PFSK-1 (cell line): Measurements from ENCODE around the gene TMEM37.

Source experiments
- FOXP2 ChIP-seq: optimal IDR thresholded peaks from 2 replicates; pipeline ENCODE3; 2011; ENCODE audit warnings: borderline replicate concordance, control low read depth, inconsistent platforms; ENCODE audit not compliant: insufficient read depth; ENCODE audit errors: extremely low read length, extremely low read depth
- POLR2AphosphoS5 ChIP-seq: IDR thresholded peaks from 2 replicates; pipeline ENCODE4 v1.6.1; 2012; ENCODE audit warnings: low read depth, mild to moderate bottlenecking, control low read depth, low read length, moderate library complexity
- REST ChIP-seq, 2 experiments: IDR thresholded peaks; 2 replicates each; pipeline versions ENCODE4 v1.6.1 to v1.8.0; 2011 to 2012; ENCODE audit warnings: low read depth in 2 of 2, low read length in 2 of 2, control low read depth in 1 of 2, inconsistent platforms in 1 of 2, mild to moderate bottlenecking in 1 of 2, moderate library complexity in 1 of 2; ENCODE audit not compliant: insufficient read depth in 1 of 2
- SIN3A ChIP-seq: IDR thresholded peaks from 2 replicates; pipeline ENCODE4 v1.6.1; 2012; ENCODE audit warnings: mild to moderate bottlenecking, low read length, moderate library complexity, borderline replicate concordance; ENCODE audit not compliant: insufficient read depth
- TAF1 ChIP-seq: IDR thresholded peaks from 2 replicates; pipeline ENCODE4 v1.6.1; 2012; ENCODE audit warnings: low read length, control low read depth, borderline replicate concordance; ENCODE audit not compliant: insufficient read depth

TMEM37 gene

DNA sequence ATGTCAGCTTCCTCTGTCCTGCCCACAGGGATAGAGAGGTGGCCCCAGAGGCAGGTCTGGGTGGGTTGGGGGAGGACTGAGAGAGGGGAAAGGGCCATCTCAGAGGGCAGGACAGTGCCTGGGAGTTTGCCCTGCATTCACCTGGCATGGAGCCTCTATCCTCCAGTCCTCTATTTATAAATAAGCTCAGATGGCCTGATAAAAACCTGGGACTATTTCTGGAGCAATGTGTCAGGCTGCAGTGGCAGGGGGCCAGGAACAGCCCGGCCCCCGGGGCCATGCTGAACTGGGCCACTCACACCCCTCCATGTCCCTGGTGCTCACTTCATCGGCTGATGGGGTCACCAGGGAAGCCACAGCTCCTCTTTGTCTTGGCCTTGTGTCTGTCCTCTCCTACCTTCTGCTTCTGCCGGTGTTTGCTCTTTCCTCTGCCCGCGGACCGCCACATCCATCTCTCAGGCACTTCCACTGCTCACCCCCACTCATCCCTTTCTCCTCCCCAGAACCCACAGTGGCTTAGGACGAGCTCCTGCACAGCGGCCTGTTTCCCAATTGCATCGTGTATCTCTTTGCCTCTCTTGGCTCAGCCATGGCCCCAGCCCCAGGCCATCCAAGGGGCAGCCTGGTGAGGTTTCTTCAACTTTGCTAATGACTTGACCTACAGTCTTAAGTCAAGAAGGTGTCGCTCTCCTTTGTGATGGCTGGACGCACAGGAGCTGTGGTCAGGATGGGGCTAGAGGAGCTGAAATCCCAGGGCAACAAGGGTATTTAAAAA lies 53.9 kb downstream of the TMEM37 start:
- no peak for TF ChIP-seq POLR2AphosphoS5
- TF ChIP-seq SIN3A: no peak
- no peak for TF ChIP-seq FOXP2
- no peak for TF ChIP-seq REST (IDR thresholded peaks at IDR 0.05; ENCODE audit: insufficient read depth in 1 of 2, low read depth in 2 of 2, low read length in 2 of 2)
- no peak for TF ChIP-seq TAF1

DNA sequence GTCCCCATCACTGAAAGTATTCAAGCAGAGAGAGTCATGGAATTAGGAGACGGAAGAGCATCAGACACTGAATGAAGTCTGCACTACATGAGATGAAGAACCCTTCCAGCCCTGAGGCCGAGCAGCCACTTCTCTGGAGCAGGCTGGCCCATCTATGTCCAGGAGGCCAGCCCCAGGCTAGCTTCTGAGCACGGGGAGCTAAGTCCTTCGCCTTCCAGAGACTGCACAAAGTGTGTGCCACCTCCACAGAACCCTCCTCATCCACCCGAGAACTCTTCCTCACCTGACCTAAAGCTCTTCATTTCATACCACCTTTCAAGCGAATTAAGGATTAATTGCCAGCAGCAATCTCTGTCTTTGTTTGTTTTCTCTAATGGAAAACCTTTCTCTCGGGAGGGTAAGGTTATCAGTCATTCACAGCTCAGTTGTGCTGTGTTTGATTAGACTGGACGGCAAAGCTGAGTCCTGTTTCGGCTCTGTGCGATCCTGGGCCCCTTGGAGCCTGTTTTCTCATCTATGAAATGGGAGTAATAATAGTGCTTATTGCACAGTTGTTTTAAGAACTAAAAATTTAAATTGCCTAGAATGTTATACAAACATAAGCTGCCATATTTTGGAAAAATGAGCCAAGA lies 54.7 kb downstream of the TMEM37 start:
- TF ChIP-seq SIN3A: no peak
- TF ChIP-seq TAF1: no peak
- no peak for TF ChIP-seq POLR2AphosphoS5
- TF ChIP-seq REST (IDR thresholded peaks at IDR 0.05; ENCODE audit: insufficient read depth in 1 of 2, low read depth in 2 of 2, low read length in 2 of 2): no peak
- no peak for TF ChIP-seq FOXP2

DNA sequence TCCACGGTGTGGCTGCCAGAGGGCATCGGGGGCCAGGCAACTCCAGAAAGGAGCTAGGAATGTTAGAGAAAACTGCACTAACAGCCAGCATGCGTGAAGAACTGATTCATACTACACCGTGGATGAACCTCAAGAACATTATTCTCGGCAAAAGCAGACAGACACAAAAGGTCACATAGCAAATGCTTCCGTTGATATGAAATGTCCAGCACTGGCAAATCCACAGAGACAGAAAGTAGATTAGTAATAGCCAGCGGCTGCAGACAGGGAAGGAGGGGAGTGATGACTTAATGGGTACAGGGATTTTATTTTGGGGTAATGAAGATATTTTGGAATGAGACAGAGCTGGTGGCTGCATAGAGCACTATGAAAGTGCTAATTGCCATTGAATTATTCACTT lies 55.2 kb downstream of the TMEM37 start:
- TF ChIP-seq SIN3A (no peak), TAF1 (no peak), POLR2AphosphoS5 (no peak), REST (IDR thresholded peaks at IDR 0.05; ENCODE audit: insufficient read depth in 1 of 2, low read depth in 2 of 2, low read length in 2 of 2) (no peak), FOXP2 (no peak)

DNA sequence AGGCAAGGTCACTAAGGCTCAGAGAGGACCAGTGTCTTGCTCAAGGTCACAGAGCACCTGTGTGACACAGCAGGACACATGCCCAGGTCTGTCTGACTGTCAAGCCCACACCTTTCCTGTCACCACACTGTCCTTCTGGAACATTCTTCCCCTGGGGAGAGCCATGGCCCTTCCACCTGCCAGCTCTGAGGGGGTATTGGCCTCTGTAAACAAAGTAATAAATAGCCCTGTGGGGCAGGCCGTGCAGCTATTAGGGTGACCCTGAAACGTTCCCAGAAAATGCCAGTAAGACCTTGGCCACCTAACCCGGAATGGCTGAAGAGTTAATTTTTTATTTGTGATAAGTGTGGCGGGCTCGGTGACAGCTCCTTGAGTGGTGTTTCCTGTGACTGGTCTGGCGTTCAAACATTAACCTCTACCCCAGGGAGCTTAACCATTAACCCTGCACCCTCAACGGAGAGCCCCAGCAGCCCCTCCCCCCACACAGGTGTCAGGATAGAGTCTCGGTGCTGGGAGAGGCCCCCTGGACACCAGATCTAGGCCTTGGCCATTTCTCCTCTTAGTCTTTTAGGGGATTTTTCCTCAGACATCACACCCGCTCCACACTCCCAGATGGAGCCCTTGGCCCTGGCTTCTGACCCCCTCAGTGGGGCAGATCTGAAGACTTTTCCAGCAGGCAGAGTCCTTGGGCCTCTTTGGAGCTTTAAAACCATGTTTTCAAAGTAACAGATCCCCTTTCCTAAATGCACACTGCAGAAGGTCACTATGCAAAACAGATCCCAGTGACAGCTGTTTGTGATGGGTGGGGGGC lies 56.0 kb downstream of the TMEM37 start:
- TF ChIP-seq TAF1: no peak
